Immature natural killer cell (primary cell): Measurements from ENCODE around the gene GULP1. TPM values are rescaled to one million over a fixed set of nuclear protein-coding genes. Genes with fewer than 3 reads are reported as not detected.

Experiments used
- DNase-seq, 3 donors: peaks; one replicate each; pipeline ENCODE4 v3.0.0; 2022; ENCODE audit warnings: mixed read lengths in 1 of 3
- H3K27ac Mint-ChIP-seq, 6 donors: one replicate each; pipeline ENCODE4 v1.8.0; 2020; ENCODE audit warnings: mixed read lengths in 6 of 6, mild to moderate bottlenecking in 5 of 6, inconsistent platforms in 4 of 6, moderate library complexity in 3 of 6
- H3K27me3 Mint-ChIP-seq, 3 donors: one replicate each; pipeline ENCODE4 v1.8.0; 2020 to 2021; ENCODE audit warnings: low read depth in 3 of 3, mild to moderate bottlenecking in 3 of 3, mixed read lengths in 3 of 3, moderate library complexity in 3 of 3, inconsistent platforms in 1 of 3
- H3K36me3 Mint-ChIP-seq, 3 donors: one replicate each; pipeline ENCODE4 v1.8.0; 2020; ENCODE audit warnings: mixed read lengths in 3 of 3, inconsistent platforms in 2 of 3, mild to moderate bottlenecking in 2 of 3
- H3K4me1 Mint-ChIP-seq, 2 donors: one replicate each; pipeline ENCODE4 v1.8.0; 2020; ENCODE audit warnings: inconsistent platforms in 2 of 2, mild to moderate bottlenecking in 2 of 2, mixed read lengths in 2 of 2, moderate library complexity in 1 of 2
- H3K4me3 Mint-ChIP-seq, 5 donors: one replicate each; pipeline ENCODE4 v1.8.0; 2020; ENCODE audit warnings: mild to moderate bottlenecking in 5 of 5, mixed read lengths in 5 of 5, inconsistent platforms in 3 of 5, moderate library complexity in 3 of 5
- H3K9me3 Mint-ChIP-seq, 6 donors: one replicate each; pipeline ENCODE4 v1.8.0; 2020; ENCODE audit warnings: mild to moderate bottlenecking in 6 of 6, mixed read lengths in 6 of 6, inconsistent platforms in 4 of 6, moderate library complexity in 3 of 6
- polyA plus RNA-seq, 3 donors: library from polyadenylated mRNA; unstranded; fragments of 300-500 nt; fragmentation: Illumina TruSeq; gene quantifications; one replicate each; pipeline ENCODE4 v1.2.3, GENCODE V29; 2021

The GULP1 gene
- polyA plus RNA-seq, 3 donors from 2014 or later, result not detected

- no peak overlapping the region for H3K4me3 Mint-ChIP-seq
- H3K27me3 Mint-ChIP-seq, result peaks cover 0 to 3% (median 2%) of the 10 kb centered on the region in 3 donors
- H3K4me1 Mint-ChIP-seq, result no peaks in the 10 kb centered on the region
- DNase-seq, result no peak
- H3K27ac Mint-ChIP-seq, result no peak overlapping the region
- H3K36me3 Mint-ChIP-seq, result no peaks in the 10 kb centered on the region
- H3K9me3 Mint-ChIP-seq, result peaks cover 4 to 30% (median 7%) of the 10 kb centered on the region in 6 donors
Observed at GRCh38 chr2:188380280-188380679, 88.6 kb downstream of the GULP1 start.

DNA sequence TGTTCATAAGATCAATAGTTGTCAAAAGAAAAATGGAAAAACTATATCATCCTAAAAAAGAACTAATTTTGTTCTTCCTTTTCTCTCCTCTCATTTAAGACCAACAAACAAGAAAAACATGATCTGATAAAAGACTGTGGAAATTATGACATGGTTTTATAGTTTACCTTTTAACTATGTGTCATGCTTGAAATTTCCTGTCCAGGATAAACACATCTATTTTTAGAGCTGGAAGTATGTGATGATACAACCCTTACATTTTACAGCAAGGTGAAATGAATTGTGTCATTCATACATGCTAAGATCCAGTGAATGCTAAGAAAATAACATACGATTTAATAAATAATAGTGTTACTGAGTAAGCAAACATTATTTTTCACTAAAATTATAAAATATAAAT is 89.9 kb downstream of the GULP1 start:
- no peak overlapping the region for H3K4me3 Mint-ChIP-seq
- no peaks in the 10 kb centered on the region for H3K36me3 Mint-ChIP-seq
- no peaks in the 10 kb centered on the region for H3K4me1 Mint-ChIP-seq
- H3K27me3 Mint-ChIP-seq, result peaks cover 0 to 5% (median 2%) of the 10 kb centered on the region in 3 donors
- peaks cover 7 to 39% (median 12%) of the 10 kb centered on the region in 6 donors for H3K9me3 Mint-ChIP-seq
- no peak overlapping the region for H3K27ac Mint-ChIP-seq
- no peak for DNase-seq

- no peak for DNase-seq
- peaks cover 0 to 5% (median 2%) of the 10 kb centered on the region in 3 donors for H3K27me3 Mint-ChIP-seq
- no peak overlapping the region for H3K4me3 Mint-ChIP-seq
- peaks cover 7 to 39% (median 12%) of the 10 kb centered on the region in 6 donors for H3K9me3 Mint-ChIP-seq
- H3K4me1 Mint-ChIP-seq, result no peaks in the 10 kb centered on the region
- H3K27ac Mint-ChIP-seq, result no peak overlapping the region
- no peaks in the 10 kb centered on the region for H3K36me3 Mint-ChIP-seq
Observed at GRCh38 chr2:188382107-188382506, 90.4 kb downstream of the GULP1 start.

GRCh38 chr2:188383158-188383557 is 91.5 kb downstream of the GULP1 start:
- H3K36me3 Mint-ChIP-seq, result no peaks in the 10 kb centered on the region
- peaks cover 5 to 42% (median 13%) of the 10 kb centered on the region in 6 donors for H3K9me3 Mint-ChIP-seq
- DNase-seq, result no peak
- no peaks in the 10 kb centered on the region for H3K4me1 Mint-ChIP-seq
- H3K27ac Mint-ChIP-seq, result no peak overlapping the region
- H3K4me3 Mint-ChIP-seq, result no peak overlapping the region
- H3K27me3 Mint-ChIP-seq, result peaks cover 0 to 5% (median 2%) of the 10 kb centered on the region in 3 donors

GRCh38 chr2:188385857-188386256 is 94.2 kb downstream of the GULP1 start:
- H3K9me3 Mint-ChIP-seq, result peaks cover 7 to 49% (median 17%) of the 10 kb centered on the region in 6 donors

GRCh38 chr2:188388831-188389230 is 97.2 kb downstream of the GULP1 start:
- DNase-seq, result no peak
- Mint-ChIP-seq H3K9me3 (peaks cover 7 to 40% (median 24%) of the 10 kb centered on the region in 6 donors), H3K27me3 (peaks cover 0 to 2% (median 0%) of the 10 kb centered on the region in 3 donors), H3K36me3 (no peaks in the 10 kb centered on the region), H3K27ac (no peak overlapping the region), H3K4me1 (no peaks in the 10 kb centered on the region), H3K4me3 (no peak overlapping the region)

More at GRCh38 chr2:188385857-188386256, 94.2 kb downstream of the GULP1 start:
- no peaks in the 10 kb centered on the region for H3K4me1 Mint-ChIP-seq
- no peak for DNase-seq
- H3K27me3 Mint-ChIP-seq, result peaks cover 0 to 2% (median 0%) of the 10 kb centered on the region in 3 donors
- H3K27ac Mint-ChIP-seq, result no peak overlapping the region
- H3K4me3 Mint-ChIP-seq, result no peak overlapping the region
- H3K36me3 Mint-ChIP-seq, result no peaks in the 10 kb centered on the region

DNA sequence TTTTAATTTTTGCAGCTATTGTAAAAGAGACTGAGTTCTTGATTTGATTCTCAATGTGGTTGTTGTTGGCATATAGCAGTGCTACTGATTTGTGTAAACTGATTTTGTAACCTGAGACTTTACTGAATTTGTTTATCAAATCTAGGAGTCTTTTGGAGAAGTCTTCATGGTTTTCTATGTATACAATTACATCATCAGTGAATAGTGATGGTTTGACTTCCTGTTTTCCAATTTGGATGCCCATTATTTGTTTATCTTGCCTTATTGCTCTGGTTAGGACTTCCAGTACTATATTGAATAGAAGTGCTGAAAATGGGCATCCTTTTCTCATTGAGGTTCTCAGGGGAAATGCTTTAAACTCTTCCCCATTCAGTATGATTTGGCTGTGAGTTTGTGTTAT is 99.7 kb downstream of the GULP1 start:
- no peak overlapping the region for H3K4me3 Mint-ChIP-seq
- no peaks in the 10 kb centered on the region for H3K4me1 Mint-ChIP-seq
- no peak overlapping the region for H3K27ac Mint-ChIP-seq
- H3K9me3 Mint-ChIP-seq, result peaks cover 2 to 31% (median 20%) of the 10 kb centered on the region in 6 donors
- H3K27me3 Mint-ChIP-seq, result no peaks in the 10 kb centered on the region
- H3K36me3 Mint-ChIP-seq, result no peaks in the 10 kb centered on the region
- DNase-seq, result no peak

- Mint-ChIP-seq H3K36me3 (no peaks in the 10 kb centered on the region), H3K4me1 (no peaks in the 10 kb centered on the region)
Observed at GRCh38 chr2:188394931-188395472, 103.3 kb downstream of the GULP1 start.

DNA sequence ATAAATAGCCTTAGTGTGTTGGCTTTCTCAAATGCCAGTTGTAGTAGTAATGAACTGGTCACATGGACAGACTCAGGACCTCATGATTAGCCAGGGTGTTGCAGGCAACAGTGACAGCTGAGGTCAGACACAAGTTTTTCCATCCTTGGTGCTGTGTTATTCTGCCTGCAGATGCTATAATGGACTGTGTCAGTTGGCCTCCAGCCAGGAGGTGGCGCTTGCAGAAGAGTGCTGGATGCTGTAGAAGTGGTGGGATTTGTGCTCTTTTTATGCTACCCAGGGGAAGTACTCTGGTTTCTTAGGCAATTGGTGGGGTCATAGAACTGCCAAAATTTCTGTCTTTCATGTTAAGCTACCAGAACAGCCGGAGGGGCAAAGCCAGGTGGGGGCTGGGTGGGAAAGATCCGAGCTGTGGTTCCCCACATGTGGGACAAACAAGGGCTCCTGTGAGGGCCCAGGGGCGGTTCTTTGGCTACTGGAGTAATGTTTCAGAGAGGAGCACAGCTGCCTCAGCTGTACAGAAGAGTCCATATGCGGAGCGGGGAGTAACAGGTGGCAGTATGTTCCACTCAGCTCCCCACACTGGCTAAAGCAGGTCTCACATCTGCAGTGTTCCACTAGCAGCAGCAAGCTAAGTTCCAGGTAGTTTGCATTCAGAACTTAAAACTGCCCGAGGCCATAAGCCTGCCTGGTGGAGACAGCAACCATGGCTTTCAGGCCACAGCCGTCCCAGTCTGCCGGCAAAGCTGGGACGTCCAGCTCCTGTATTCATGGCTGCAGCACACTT is 104.4 kb downstream of the GULP1 start:
- H3K4me1 Mint-ChIP-seq, result no peaks in the 10 kb centered on the region
- no peak overlapping the region for H3K4me3 Mint-ChIP-seq
- DNase-seq, result no peak
- H3K36me3 Mint-ChIP-seq, result no peaks in the 10 kb centered on the region
- no peaks in the 10 kb centered on the region for H3K27me3 Mint-ChIP-seq
- peaks cover 5 to 41% (median 22%) of the 10 kb centered on the region in 6 donors for H3K9me3 Mint-ChIP-seq
- no peak overlapping the region for H3K27ac Mint-ChIP-seq

More at GRCh38 chr2:188394931-188395472, 103.3 kb downstream of the GULP1 start:
- Mint-ChIP-seq H3K27me3 (no peaks in the 10 kb centered on the region), H3K9me3 (peaks cover 5 to 41% (median 20%) of the 10 kb centered on the region in 6 donors), H3K27ac (no peak overlapping the region), H3K4me3 (no peak overlapping the region)
- DNase-seq, result no peak

DNA sequence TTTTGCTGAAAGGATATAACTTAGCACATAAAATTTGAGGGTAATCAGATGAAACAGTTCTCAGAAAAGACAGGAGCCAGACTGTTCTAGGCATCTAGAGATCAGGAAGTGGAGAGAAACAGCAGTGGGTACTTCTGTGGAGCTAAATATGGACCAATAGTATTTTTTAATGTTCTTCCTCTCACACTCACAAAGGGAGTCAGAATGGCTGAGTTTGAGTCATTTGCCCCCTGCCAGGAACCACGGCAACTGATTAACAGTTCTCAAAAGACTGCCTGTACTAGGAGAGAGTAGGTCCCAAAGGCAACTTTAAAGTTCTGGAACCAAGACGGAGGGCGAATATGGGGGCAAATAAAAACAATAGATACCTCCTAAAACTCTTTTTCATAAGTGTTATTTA is 107.5 kb downstream of the GULP1 start:
- no peak overlapping the region for H3K4me3 Mint-ChIP-seq

GRCh38 chr2:188403676-188404075 is 112.0 kb downstream of the GULP1 start:
- H3K27me3 Mint-ChIP-seq, result peaks cover 0 to 1% (median 0%) of the 10 kb centered on the region in 3 donors
- peaks cover 6 to 42% (median 12%) of the 10 kb centered on the region in 6 donors for H3K9me3 Mint-ChIP-seq
- H3K4me3 Mint-ChIP-seq, result no peak overlapping the region
- no peak overlapping the region for H3K27ac Mint-ChIP-seq
- H3K4me1 Mint-ChIP-seq, result no peaks in the 10 kb centered on the region
- H3K36me3 Mint-ChIP-seq, result no peaks in the 10 kb centered on the region
- DNase-seq, result no peak

More for the DNA sequence above, 107.5 kb downstream of the GULP1 start:
- H3K27me3 Mint-ChIP-seq, result no peaks in the 10 kb centered on the region
- H3K27ac Mint-ChIP-seq, result no peak overlapping the region
- H3K4me1 Mint-ChIP-seq, result no peaks in the 10 kb centered on the region
- H3K9me3 Mint-ChIP-seq, result peaks cover 4 to 27% (median 15%) of the 10 kb centered on the region in 6 donors
- no peaks in the 10 kb centered on the region for H3K36me3 Mint-ChIP-seq
- no peak for DNase-seq

GRCh38 chr2:188404341-188405004 is 112.8 kb downstream of the GULP1 start:
- Mint-ChIP-seq H3K4me3 (no peak overlapping the region), H3K36me3 (no peaks in the 10 kb centered on the region), H3K27ac (no peak overlapping the region), H3K27me3 (peaks cover 0 to 1% (median 0%) of the 10 kb centered on the region in 3 donors), H3K9me3 (peaks cover 4 to 50% (median 17%) of the 10 kb centered on the region in 6 donors), H3K4me1 (no peaks in the 10 kb centered on the region)
- no peak for DNase-seq

GRCh38 chr2:188406414-188406813 is 114.7 kb downstream of the GULP1 start:
- Mint-ChIP-seq H3K9me3 (peaks cover 2 to 50% (median 22%) of the 10 kb centered on the region in 6 donors), H3K4me1 (no peaks in the 10 kb centered on the region), H3K4me3 (peak overlapping the region in 1 of 5 donors; percentile 38), H3K27me3 (peaks cover 0 to 2% (median 1%) of the 10 kb centered on the region in 3 donors), H3K27ac (no peak overlapping the region), H3K36me3 (no peaks in the 10 kb centered on the region)
- DNase-seq, result no peak
